MCF 10A (cell line): ENCODE measurements around the gene NRL. TPM values are rescaled to one million over a fixed set of nuclear protein-coding genes. Genes with fewer than 3 reads are reported as not detected.

Experiments
- BruUV-seq: library from RNA; stranded (reverse); fragments of 400-500 nt; replicated peaks from 2 replicates; lab custom pipeline; 2021; lab: Mats Ljungman, UMichigan
- CTCF ChIA-PET: fragments of 300-600 bp; sonication (Branson Sonifier 250); formaldehyde crosslinking; extraction: SDS; loops from one replicate; lab custom pipeline; 2021; ENCODE audit warnings: antibody characterized with exemption, inconsistent platforms; lab: Yijun Ruan, JAX
- POLR2A ChIA-PET: fragments of 300-600, 350-650 bp; sonication (Branson Sonifier 250); formaldehyde crosslinking; extraction: SDS; loops from one replicate; lab custom pipeline; 2020; ENCODE audit warnings: antibody characterized with exemption, inconsistent platforms; lab: Yijun Ruan, JAX
- DNase-seq: peaks from one replicate; pipeline ENCODE4 v3.0.0-alpha.2; 2018; ENCODE audit not compliant: unreplicated experiment
- H3K27ac Mint-ChIP-seq: one replicate; pipeline ENCODE4 v1.8.0; 2022; ENCODE audit warnings: mild to moderate bottlenecking, low read depth, mixed read lengths; ENCODE audit not compliant: unreplicated experiment
- H3K27me3 Mint-ChIP-seq: one replicate; pipeline ENCODE4 v1.8.0; 2022; ENCODE audit warnings: mixed read lengths; ENCODE audit not compliant: insufficient read depth, unreplicated experiment
- H3K36me3 Mint-ChIP-seq: one replicate; pipeline ENCODE4 v1.8.0; 2022; ENCODE audit warnings: mild to moderate bottlenecking, moderate library complexity, mixed read lengths; ENCODE audit not compliant: insufficient read depth, unreplicated experiment
- H3K4me1 Mint-ChIP-seq: one replicate; pipeline ENCODE4 v1.8.0; 2022; ENCODE audit warnings: mixed read lengths; ENCODE audit not compliant: insufficient read depth, unreplicated experiment
- H3K4me3 Mint-ChIP-seq: one replicate; pipeline ENCODE4 v1.8.0; 2022; ENCODE audit warnings: mild to moderate bottlenecking, moderate library complexity, mixed read lengths; ENCODE audit not compliant: unreplicated experiment
- H3K9me3 Mint-ChIP-seq: one replicate; pipeline ENCODE4 v1.8.0; 2022; ENCODE audit warnings: mixed read lengths; ENCODE audit not compliant: unreplicated experiment
- CTCF ChIP-seq: fragments of 200-600 bp; IDR thresholded peaks from one replicate; pipeline ENCODE4 v1.8.0; 2022; ENCODE audit warnings: antibody characterized with exemption, mild to moderate bottlenecking; ENCODE audit not compliant: unreplicated experiment
- intact Hi-C: fragments of 100-400 bp; cut with micrococcal nuclease; formaldehyde crosslinking; loops from 2 replicates; pipeline ENCODE4 v1.14.1; 2022
- total RNA-seq: library from RNA; stranded (reverse); gene quantifications from 2 replicates; pipeline ENCODE4 v1.2.3, GENCODE V29; 2022

NRL gene
- total RNA-seq, 1 experiment from 2014 or later = 2.1 TPM

- ChIA-PET CTCF (interaction anchor here (1.9 to 4.6 kb wide), 3 partner anchors 31 to 49 kb away, joined by 7 to 61 read pairs (median 18); partner anchors contain the start of gene PCK2), POLR2A (no interaction called here)
- Mint-ChIP-seq H3K9me3 (no peaks in the 10 kb centered on the region), H3K27me3 (peaks cover 33% of the 10 kb centered on the region), H3K36me3 (no peaks in the 10 kb centered on the region), H3K4me1 (no peaks in the 10 kb centered on the region), H3K4me3 (no peak overlapping the region), H3K27ac (no peak overlapping the region)
- intact Hi-C loops = loop anchor here (2.0 kb wide), 1 partner anchor 45 kb away; no protein-coding TSS in a partner anchor
- no peak for TF ChIP-seq CTCF
- no TSS peak for BruUV-seq
- no peak for DNase-seq
Observed at GRCh38 chr14:24059841-24060388, 54.8 kb downstream of the NRL start.

GRCh38 chr14:24058951-24059475, 55.7 kb downstream of the NRL start:
- CTCF ChIA-PET = interaction anchor here (0.5 to 6.5 kb wide), 5 partner anchors 21 to 377 kb away, joined by 3 to 79 read pairs (median 9); partner anchors contain the start of genes DCAF11, NRL and PCK2
- TF ChIP-seq CTCF = no peak
- POLR2A ChIA-PET = interaction anchor here (1.3 kb wide), 1 partner anchor 49 kb away, joined by 9 read pairs; no protein-coding TSS in a partner anchor
- DNase-seq = no peak
- Mint-ChIP-seq H3K36me3 (no peaks in the 10 kb centered on the region), H3K4me1 (no peaks in the 10 kb centered on the region), H3K9me3 (no peaks in the 10 kb centered on the region), H3K27ac (no peak overlapping the region), H3K27me3 (peaks cover 42% of the 10 kb centered on the region), H3K4me3 (no peak overlapping the region)
- no TSS peak for BruUV-seq
- intact Hi-C loops = loop anchor here (1.0 to 2.0 kb wide), 3 partner anchors 31 to 102 kb away; partner anchors contain the start of gene IRF9

GRCh38 chr14:24058260-24058950, 56.3 kb downstream of the NRL start:
- H3K27me3 Mint-ChIP-seq = peaks cover 48% of the 10 kb centered on the region
- peaks cover 4% of the 10 kb centered on the region for H3K4me1 Mint-ChIP-seq
- intact Hi-C loops = loop anchor here (1.0 to 2.0 kb wide), 3 partner anchors 32 to 103 kb away; partner anchors contain the start of gene IRF9
- H3K27ac Mint-ChIP-seq = no peak overlapping the region
- ChIA-PET POLR2A (interaction anchor here (0.7 to 1.3 kb wide), 2 partner anchors 25 to 50 kb away, joined by 3 to 9 read pairs; no protein-coding TSS in a partner anchor), CTCF (interaction anchor here (0.6 to 6.5 kb wide), 13 partner anchors 8 to 249 kb away, joined by 3 to 79 read pairs (median 3); partner anchors contain the start of genes CIDEB, DCAF11, NRL and PCK2)
- BruUV-seq = no TSS peak
- no peak overlapping the region for H3K4me3 Mint-ChIP-seq
- H3K36me3 Mint-ChIP-seq = peaks cover 1% of the 10 kb centered on the region
- peak; percentile 49 for TF ChIP-seq CTCF
- no peaks in the 10 kb centered on the region for H3K9me3 Mint-ChIP-seq
- DNase-seq = peak; percentile 66
